Measurements from ENCODE around the gene ATP9B. TPM values are rescaled to one million over a fixed set of nuclear protein-coding genes. Genes with fewer than 3 reads are reported as not detected.

ATP9B gene
- total and polyA plus RNA-seq, 10 of the 15 experiments (the other 5 are each of a cell fraction or from before 2014, with no cell fraction given) = 0.74 to 20.7 (median 12.9) TPM

DNA sequence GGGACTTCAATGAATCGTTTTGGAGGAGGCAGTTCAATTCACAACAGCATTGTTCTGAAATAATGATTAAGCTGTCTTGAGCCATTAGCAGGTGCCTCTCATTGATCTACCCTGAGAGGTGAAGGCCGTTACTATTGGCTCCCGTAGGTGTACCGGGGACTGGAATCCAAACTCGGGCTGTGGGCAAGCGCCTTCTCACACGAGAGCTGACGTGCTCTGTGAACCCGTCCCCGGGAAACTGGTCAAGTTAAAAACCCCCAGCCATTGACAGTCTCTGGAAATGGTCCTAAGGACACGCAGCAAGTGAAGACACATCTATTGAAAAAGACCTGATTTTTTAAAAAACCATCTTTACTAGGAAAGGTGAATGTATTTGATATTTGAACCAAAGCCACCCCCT is 318.4 kb downstream of the ATP9B start:
- no peaks in the 10 kb centered on the region for H4K20me1 ChIP-seq (ENCODE audit: control insufficient read depth, insufficient read depth)
- BruUV-seq (replicated peaks) = no TSS peak
- TF ChIP-seq HDAC2 (IDR thresholded peaks at IDR 0.05) = no peak
- peaks cover 0 to 4% of the 10 kb centered on the region in 2 experiments; a peak in 1 of 4 replicates for H3K27me3 ChIP-seq (replicated peaks in 1 of 2; ENCODE audit: control insufficient read depth in 2 of 2, insufficient read depth in 2 of 2, low read length in 1 of 2)
- H3K27ac ChIP-seq (ENCODE audit: control insufficient read depth, insufficient read depth) = no peak overlapping the region
- ChIA-PET RAD21 (ENCODE audit: unreplicated experiment) (interaction anchor here (1.7 kb wide), 1 partner anchor 8 kb away, joined by 5 read pairs; no protein-coding TSS in a partner anchor), SMC1A (ENCODE audit: uncharacterized antibody, unreplicated experiment) (interaction anchor here (1.5 to 1.7 kb wide), 2 partner anchors 8 to 41 kb away, joined by 3 to 4 read pairs; no protein-coding TSS in a partner anchor), CTCF (interaction anchor here (0.9 to 3.0 kb wide), 2 partner anchors 8 to 136 kb away, joined by 3 to 9 read pairs; no protein-coding TSS in a partner anchor), POLR2A (no interaction called here)
- H3K4me1 ChIP-seq (ENCODE audit: control insufficient read depth, insufficient read depth, low read length) = no peaks in the 10 kb centered on the region
- no peaks in the 10 kb centered on the region for H3K79me2 ChIP-seq (ENCODE audit: control insufficient read depth, insufficient read depth, low read length)
- H3K4me2 ChIP-seq (ENCODE audit: control insufficient read depth, insufficient read depth) = no peak overlapping the region
- ATAC-seq = no peak
- H3K9me3 ChIP-seq (replicated peaks; ENCODE audit: control insufficient read depth, insufficient read depth, low read length) = no peaks in the 10 kb centered on the region
- 36% methylated on average over 11 of the region's 11 CpGs for WGBS (ENCODE audit: insufficient coverage, insufficient replicate concordance, low lambda C conversion rate, missing lambda C conversion rate)
- no peak overlapping the region for H3K4me3 ChIP-seq
- DNase-seq (ENCODE audit: low read depth, low spot score) = no peak
- no peak overlapping the region for H3K9ac ChIP-seq (ENCODE audit: control insufficient read depth, insufficient read depth, low read length)
- no peak overlapping the region for H2AFZ ChIP-seq (ENCODE audit: control insufficient read depth, low read depth, low read length)
- in situ Hi-C loops (cut with MboI) (no loop called here), intact Hi-C loops (cut with micrococcal nuclease; ENCODE audit: unreplicated experiment) (no loop called here)
- FAIRE-seq = no peak
- no peaks in the 10 kb centered on the region for H3K36me3 ChIP-seq (ENCODE audit: control insufficient read depth in 2 of 2, insufficient read depth in 2 of 2, low read length in 1 of 2)

- no peaks in the 10 kb centered on the region for H3K36me3 ChIP-seq (ENCODE audit: control insufficient read depth in 2 of 2, insufficient read depth in 2 of 2, low read length in 1 of 2)
- WGBS (ENCODE audit: insufficient coverage, insufficient replicate concordance, low lambda C conversion rate, missing lambda C conversion rate) = 20% methylated on average over 5 of the region's 7 CpGs
- H3K9ac ChIP-seq (ENCODE audit: control insufficient read depth, insufficient read depth, low read length) = no peak overlapping the region
- no peak overlapping the region for H2AFZ ChIP-seq (ENCODE audit: control insufficient read depth, low read depth, low read length)
- no peak for FAIRE-seq
- H3K27ac ChIP-seq (ENCODE audit: control insufficient read depth, insufficient read depth) = no peak overlapping the region
- POLR2A ChIA-PET = no interaction called here
- intact Hi-C loops (cut with micrococcal nuclease; ENCODE audit: unreplicated experiment) (no loop called here), in situ Hi-C loops (cut with MboI) (no loop called here)
- ATAC-seq = no peak
- peaks cover 0 to 8% of the 10 kb centered on the region in 2 experiments; a peak in 3 of 4 replicates for H3K27me3 ChIP-seq (replicated peaks in 1 of 2; ENCODE audit: control insufficient read depth in 2 of 2, insufficient read depth in 2 of 2, low read length in 1 of 2)
- SMC1A ChIA-PET (ENCODE audit: uncharacterized antibody, unreplicated experiment) = interaction anchor here (1.0 to 1.7 kb wide), 3 partner anchors 9 to 41 kb away, joined by 3 to 4 read pairs (median 3); no protein-coding TSS in a partner anchor
- no peak overlapping the region for H3K4me2 ChIP-seq (ENCODE audit: control insufficient read depth, insufficient read depth)
- H3K4me3 ChIP-seq = no peak overlapping the region
- no peaks in the 10 kb centered on the region for H4K20me1 ChIP-seq (ENCODE audit: control insufficient read depth, insufficient read depth)
- H3K4me1 ChIP-seq (ENCODE audit: control insufficient read depth, insufficient read depth, low read length) = peaks cover 2% of the 10 kb centered on the region
- no peak for DNase-seq (ENCODE audit: low read depth, low spot score)
- no TSS peak for BruUV-seq (replicated peaks)
- H3K9me3 ChIP-seq (replicated peaks; ENCODE audit: control insufficient read depth, insufficient read depth, low read length) = no peaks in the 10 kb centered on the region
- RAD21 ChIA-PET (ENCODE audit: unreplicated experiment) = interaction anchor here (1.7 kb wide), 1 partner anchor 8 kb away, joined by 5 read pairs; no protein-coding TSS in a partner anchor
- CTCF ChIA-PET = interaction anchor here (0.9 to 3.0 kb wide), 2 partner anchors 9 to 136 kb away, joined by 3 to 9 read pairs; no protein-coding TSS in a partner anchor
- H3K79me2 ChIP-seq (ENCODE audit: control insufficient read depth, insufficient read depth, low read length) = no peaks in the 10 kb centered on the region
- TF ChIP-seq CTCF (IDR thresholded peaks at IDR 0.05 in 2 of 3, conservative IDR thresholded peaks at IDR 0.05 in 1 of 3; ENCODE audit: control insufficient read depth in 2 of 3, extremely low read depth in 1 of 3, insufficient read depth in 1 of 3, low read depth in 3 of 3, low read length in 3 of 3) = no peak
- TF ChIP-seq KDM1A (IDR thresholded peaks at IDR 0.05; ENCODE audit: borderline replicate concordance) = no peak
- no peak for TF ChIP-seq ATF2 (IDR thresholded peaks at IDR 0.05; ENCODE audit: low read length)
- TF ChIP-seq LARP7 (IDR thresholded peaks at IDR 0.05) = no peak
- TF ChIP-seq EZH2 (IDR thresholded peaks at IDR 0.05; ENCODE audit: borderline replicate concordance, control insufficient read depth, low read depth, low read length) = no peak
- no peak for TF ChIP-seq ZBTB11 (CRISPR knock-in tag; IDR thresholded peaks at IDR 0.05)
- no peak for TF ChIP-seq USF1 (IDR thresholded peaks at IDR 0.05; ENCODE audit: borderline replicate concordance, extremely low read length, insufficient read depth, low read depth, low read length)
Measured at GRCh38 chr18:79388043-79388442, 318.8 kb downstream of the ATP9B start.
